Right lobe of liver (tissue), 4 donors: ENCODE data around the gene PRR15L.

Experiments
- CTCF ChIP-seq, 4 donors: fragments of 200-600 bp in 3 of 4; fragments of 450-650 bp in 1 of 4; IDR thresholded peaks; one replicate each; pipeline versions ENCODE4 v1.5.1 to v1.8.0; 2016 to 2022; ENCODE audit warnings: antibody characterized with exemption in 4 of 4, mild to moderate bottlenecking in 2 of 4
- POLR2A ChIP-seq: fragments of 450-650 bp; IDR thresholded peaks from one replicate; pipeline ENCODE4 v1.6.1; 2017; ENCODE audit warnings: antibody characterized with exemption, mild to moderate bottlenecking
- donor health status: DM: no; HTN: no; CAD: no.
- donor health status: DM: no; HTN: no; CAD: no.
- donor health status: DM: no; HTN: yes; CAD: no.

GRCh38 chr17:47968836-47969235 lies 11.2 kb upstream of the PRR15L start:
- TF ChIP-seq CTCF (IDR thresholded peaks at IDR 0.05) (no peak), POLR2A (no peak)
